HG03521 (cell line): ENCODE data around the gene CCDC12.
"Not testable (repeated sequence)": the region's sequence is repeated elsewhere in the genome, so short reads cannot be mapped to it uniquely, and the experiment has no call there.

Source experiments
- ATAC-seq: cut with Tn5 transposase; IDR thresholded peaks from one replicate; pipeline ENCODE4 v1.9.1; 2021; ENCODE audit warnings: mild to moderate bottlenecking, moderate library complexity; ENCODE audit not compliant: unreplicated experiment

The CCDC12 gene

DNA sequence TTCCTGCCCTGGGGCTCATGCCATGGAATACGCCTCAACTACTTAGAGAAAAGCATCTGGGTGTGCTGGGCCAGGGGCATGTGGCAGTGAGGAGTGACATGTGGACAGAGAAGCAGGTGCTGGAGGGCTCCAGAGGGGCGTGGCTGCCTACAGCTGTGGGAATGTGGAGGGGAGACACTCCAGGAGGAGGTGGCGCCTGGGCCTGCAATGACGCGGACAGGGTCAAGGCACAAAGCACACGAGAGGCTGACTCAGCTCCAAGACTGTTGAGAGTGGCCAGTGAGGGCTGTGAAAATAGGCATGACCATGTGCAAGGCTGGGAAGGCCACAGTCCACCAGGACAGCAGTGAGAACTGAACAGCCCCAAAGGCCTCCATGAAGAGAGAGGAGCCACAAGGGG, 50.5 kb downstream of the CCDC12 start:
- no peak for ATAC-seq

DNA sequence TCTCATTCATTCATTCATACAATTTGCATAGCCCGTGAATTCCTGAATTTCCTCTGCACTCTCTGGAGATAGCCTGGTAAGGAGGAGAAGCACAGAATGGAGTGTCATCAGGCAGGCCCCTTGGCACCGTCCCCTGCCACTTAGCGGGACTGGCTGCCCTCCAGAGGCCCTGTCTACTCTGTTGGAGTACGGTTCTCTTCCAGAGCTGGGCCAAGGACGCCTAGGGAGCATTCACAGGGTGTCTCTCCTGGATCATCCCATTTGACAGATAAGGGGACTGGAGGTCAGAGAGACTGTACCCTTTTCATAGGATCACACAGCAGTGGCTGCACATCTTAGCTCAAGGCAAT, 51.0 kb downstream of the CCDC12 start:
- ATAC-seq = no peak

GRCh38 chr3:46924921-46925584, 51.5 kb downstream of the CCDC12 start:
- ATAC-seq = no peak

DNA sequence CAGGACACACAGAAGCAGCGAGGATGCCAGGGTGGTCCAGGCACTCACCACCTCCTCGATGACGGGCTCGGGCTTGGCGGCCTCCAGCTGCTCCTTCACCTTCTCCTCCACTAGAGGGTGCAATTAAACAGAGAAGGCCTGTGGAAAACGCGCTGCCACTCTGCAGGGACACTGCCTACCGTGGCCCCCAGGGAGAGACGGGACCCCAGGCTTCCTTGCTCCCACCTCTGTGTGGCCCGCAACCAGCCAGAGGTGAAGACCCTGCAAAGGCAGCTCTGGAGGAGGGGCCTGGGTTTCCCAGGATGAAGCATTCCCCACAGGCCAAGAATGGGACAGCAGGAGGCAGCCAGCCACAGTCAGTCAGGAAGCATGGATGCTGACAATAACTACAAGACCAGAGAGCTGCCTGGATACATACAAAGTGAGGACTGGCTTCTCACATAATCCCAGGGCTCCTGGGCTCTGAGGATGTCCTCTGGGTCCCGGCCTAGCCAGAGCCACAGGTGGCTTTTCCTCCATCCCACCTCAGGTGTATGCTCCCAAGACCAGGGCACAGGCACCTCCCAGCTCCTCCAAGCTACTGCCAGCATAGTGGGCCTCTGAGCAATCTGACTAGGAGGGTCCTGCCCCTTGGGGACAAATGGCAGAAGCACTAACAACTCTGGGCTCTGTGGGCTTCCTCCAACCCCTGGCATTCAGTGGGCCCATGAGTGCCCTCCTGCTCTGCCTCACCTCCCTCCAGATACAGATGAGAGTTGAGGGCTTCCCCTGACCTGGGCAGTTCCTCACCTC, 52.8 kb downstream of the CCDC12 start:
- ATAC-seq = no peak

DNA sequence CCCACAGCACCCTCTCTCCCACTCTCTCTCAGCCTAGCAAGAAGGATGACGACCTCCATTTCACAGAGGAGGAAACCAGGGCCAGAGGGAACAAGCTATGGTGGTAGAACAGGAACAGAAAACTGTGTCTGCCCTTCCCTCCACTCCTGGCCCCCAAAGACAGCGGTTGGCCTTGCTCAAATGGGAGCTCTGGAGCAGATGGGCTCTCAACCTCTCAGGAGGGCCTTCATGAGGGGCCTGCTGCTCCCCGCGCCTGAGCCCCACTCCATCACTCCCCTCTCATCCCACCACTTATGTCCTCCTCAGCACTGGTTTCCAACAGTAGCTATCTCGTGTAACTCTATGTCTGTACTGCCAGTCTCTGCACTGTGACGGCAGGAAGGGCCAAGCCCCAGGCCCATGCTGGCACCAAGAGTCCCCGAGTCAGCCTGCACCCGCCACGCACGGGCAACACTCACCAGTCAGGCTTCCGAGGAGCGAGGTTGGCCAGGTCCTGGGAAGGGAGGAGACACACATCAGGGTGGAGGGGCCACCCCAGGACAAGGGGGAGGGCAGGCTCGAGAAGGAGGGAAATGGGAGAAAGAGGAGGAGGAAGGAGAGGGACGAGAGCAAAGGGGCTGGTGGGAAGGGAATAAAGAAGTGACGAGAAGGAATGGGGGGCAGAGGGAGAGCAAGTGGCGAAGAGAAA, 53.5 kb downstream of the CCDC12 start:
- no peak for ATAC-seq

DNA sequence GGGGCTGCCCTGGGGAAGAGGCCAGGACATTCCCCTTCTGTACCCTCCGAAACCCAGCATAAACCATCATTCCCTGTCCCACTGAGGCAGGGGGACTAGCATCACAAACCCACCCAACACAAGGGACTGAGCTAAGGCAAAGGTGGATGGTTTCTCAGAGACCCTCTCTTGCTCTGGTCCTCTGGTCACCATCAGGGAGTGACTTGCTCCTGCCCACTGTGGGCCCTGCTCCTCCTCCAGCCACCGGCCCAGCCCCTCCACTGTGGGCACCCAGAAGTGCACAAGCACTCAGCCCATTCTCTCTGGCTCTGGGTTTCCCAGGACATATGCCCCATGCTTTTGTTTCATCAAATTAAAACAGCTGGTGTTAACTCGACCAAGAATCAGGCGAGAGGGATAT, 54.1 kb downstream of the CCDC12 start:
- no peak for ATAC-seq

DNA sequence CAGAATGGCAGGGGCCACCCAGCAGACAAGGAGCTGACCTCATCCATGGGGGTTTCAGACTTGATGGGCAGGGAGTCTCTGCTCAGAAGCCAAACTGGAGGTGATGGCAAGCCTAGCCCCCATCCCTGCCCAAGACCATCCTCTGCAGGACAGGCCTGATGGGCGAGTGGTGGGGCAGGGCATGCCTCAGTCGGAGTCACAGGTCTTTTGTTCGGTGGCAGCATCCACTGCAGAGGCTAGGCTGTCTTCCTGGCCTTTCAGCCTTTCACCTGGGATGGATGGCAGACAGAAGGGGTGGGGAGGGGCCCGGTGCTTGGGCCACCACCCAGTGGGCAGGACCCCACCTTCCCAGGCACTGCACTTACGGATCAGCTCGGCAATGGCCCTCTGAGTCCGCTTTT, 54.7 kb downstream of the CCDC12 start:
- ATAC-seq = no peak

DNA sequence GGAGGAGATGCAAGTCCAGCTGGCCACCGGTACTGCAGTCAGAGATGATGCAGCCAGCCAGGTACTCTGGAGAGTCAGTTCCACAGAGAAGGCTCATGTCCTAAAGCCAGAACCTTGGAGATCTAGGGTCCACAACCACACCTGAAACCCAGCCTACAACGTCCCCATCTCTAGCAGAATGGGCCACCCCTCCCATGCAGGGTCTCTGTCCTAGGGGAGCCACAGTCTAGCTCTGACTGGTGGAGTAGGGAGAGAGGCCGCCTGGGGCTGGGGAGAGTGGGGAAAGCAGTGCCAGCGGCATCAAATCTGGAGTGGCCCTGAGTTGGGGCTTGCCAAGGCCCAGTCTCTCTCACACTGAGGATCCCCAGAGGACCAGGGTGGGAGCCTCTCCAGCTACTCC, 55.5 kb downstream of the CCDC12 start:
- ATAC-seq = no peak

DNA sequence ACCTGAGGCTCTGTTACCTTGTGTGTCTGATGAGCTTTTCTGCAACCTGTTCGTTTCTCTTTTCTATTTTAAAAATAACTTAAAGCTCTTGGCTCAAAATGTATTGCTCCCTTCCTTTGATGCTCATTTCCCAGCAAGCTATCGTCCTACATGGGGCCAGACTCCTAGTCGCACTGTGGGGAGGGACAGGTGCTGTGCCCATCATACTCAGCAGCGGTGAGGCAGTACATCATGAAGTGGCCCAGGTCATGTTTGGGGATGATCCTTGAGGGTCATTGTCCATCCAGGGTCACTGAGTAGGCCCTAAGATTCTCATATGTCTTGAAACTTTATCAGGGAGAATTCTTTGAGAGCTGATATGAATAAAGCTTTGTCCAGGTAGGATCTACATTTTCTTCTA, 57.9 kb downstream of the CCDC12 start:
- no peak for ATAC-seq

DNA sequence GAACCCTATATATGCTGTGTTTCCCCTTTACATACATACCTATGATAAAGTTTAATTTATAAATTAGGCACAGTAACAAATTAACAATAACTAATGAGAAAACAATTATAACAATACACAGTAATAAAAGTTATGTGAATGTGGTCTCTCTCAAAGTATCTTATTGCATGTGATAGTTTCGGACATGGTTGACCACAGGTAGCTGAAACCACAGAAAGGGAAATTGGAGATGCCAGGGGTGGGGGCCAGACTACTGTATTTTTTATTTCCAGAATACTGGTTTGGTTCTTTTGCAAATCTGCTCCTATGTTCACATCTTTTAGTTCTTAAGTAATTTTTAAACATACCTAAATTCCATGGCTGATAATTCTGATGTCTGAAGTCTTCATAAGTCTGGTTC, 58.3 kb downstream of the CCDC12 start:
- no peak for ATAC-seq

GRCh38 chr3:46917257-46917656, 59.3 kb downstream of the CCDC12 start:
- no peak for ATAC-seq

DNA sequence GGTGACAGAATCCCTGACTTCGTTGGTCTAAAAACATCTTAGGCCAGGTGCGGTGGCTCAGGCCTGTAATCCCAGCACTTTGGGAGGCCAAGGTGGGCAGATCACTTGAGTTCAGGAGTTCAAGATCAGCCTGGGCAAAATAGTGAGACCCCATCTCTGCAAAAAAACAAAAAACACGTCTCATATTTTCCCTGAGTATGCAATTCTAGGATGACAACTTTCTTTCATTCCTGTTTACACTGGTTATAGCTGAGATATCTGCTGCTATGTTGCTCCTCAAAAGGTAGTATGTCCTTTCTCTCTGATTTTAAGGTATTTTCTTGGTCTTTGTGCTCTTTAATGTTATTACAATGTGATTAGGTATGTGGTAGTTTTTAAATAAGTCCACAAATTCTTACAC, 59.7 kb downstream of the CCDC12 start:
- no peak for ATAC-seq

GRCh38 chr3:46916278-46916677, 60.3 kb downstream of the CCDC12 start:
- ATAC-seq = no peak

DNA sequence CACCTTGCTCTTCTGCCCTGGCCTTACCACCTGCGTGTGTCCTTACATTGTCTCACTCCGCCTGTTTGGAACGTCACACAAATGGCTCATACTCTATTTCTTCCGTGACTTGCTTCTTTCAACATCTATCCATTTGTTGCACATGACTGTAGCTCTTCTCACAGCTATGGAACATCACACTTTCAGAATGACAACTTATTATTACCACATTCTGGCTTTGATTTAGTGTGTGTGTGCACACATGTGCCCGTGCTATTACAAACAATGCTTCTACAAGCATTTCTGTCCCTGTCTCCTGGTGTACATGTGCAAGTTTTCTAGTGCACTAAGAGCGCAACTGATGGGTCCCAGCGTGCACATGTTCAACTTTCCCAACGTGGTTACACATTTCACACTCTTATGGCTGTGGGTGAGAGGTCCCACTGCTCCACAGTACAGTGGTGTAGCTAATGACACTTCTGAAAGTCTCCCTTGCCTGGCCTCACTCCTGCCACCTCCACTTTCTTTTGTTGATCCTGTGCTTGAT, 61.2 kb downstream of the CCDC12 start:
- no peak for ATAC-seq

DNA sequence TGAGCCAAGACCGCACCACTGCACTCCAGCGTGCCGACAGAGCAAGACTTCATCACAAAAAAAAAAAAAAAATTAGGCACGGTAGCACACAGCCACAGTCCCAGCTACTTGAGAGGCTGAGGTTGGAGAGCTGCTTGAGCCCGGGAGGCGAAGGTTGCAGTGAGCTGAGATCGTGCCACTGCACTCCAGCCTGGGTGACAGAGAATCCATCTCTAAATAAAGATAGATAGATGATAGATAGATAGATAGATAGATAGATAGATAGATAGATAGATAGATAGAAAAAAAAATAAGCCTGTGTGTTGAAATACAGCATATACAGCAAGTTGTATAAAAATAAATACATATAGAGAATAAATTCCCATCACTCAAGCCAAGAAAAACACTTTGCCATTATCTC, 61.7 kb downstream of the CCDC12 start:
- ATAC-seq = no peak

DNA sequence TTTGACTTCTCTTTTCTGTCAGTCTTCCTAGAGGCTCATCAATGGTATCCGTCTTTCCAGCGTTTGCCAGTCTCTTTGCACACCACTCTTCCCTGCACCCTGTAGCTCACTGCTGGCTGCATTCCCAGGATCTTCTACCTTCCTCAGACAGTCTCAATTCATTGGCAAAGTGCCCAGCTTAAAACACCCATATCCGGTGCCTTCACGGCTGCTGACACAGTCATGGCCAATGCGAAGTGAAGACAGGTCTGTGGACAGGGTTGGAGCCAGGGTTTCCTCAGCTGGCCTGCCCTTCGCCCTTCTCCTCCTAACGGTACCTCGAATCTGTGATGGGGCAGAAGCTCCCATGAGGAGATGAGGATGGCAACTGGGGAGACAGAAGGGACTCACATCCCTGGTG, 62.9 kb downstream of the CCDC12 start:
- ATAC-seq = no peak

- no peak for ATAC-seq
These were observed 63.6 kb downstream of the CCDC12 start for GRCh38 chr3:46912986-46913385.

DNA sequence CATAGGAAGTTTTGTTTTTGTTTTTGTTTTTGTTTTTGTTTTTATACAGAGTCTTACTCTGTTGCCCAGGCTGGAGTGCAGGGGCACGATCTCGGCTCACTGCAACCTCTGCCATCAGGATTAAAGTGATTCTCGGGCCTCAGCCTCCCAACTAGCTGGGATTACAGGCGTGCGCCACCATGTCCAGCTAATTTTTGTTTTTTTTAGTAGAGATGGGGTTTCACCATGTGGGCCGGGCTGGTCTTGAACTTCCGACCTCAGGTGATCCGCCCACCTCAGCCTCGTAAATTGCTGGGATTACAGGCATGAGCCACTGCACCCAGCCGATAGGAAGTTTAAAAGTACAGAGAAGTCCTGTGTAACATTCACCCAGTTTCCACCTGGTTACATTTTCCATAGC, 65.6 kb downstream of the CCDC12 start:
- not testable (repeated sequence) for ATAC-seq

DNA sequence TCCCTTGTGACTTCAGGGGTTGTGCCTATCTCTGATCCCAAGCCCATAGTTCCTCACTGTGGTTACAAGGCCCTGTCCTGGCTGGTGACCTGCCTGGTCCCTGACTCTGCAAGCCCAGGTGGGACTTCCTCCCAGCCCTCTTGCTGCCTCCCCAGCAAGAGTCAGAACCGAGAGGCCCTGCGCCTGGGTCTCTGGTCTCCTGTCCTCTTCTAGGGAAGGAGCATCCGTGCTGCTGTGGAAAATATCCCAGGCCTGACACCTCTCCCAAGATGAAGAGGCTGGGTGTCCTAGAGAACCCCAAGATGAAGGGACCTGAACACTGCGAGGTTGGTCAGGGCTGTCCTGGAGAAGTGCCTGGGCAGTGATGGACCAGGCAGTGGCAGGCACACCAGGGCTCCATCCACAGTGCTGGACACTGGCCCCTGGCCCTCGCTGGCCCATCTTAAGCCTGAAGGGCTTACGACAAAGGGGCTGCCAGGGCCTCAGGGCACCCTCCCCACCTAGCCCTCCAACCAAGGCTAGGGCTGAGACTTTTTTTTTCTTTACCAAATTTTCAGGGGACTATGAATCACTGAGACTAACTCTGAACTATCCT, 66.3 kb downstream of the CCDC12 start:
- ATAC-seq = no peak

DNA sequence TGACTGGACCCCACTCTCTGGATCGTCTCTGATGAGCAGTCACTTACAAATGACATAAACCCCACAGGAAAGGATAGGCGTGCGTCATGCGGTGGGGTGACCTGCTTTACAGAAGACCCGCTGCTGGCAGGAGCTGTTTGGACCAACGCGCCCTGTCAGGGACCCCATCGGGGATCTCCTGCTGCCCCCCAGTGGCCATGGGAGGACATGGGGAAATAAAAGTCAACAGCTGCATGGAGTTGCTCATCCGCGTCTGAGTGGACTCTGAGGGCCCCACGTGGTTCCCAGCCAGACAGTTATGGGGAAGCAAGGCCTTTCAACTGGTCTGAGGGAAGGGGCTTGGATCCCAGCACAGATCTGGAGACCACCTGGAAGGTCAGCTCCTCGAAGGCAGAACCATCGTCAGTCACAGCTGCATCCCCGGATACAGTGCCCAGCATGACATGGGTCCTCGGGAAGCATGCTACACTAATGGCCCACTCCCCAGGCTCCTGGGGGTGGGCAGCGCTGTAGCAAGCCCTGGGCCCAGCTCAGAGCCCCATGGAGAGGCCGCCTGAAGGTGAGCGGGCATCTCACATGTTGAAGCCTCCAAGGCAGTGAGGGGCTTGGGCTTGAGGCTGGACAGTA, 66.9 kb downstream of the CCDC12 start:
- ATAC-seq = no peak

DNA sequence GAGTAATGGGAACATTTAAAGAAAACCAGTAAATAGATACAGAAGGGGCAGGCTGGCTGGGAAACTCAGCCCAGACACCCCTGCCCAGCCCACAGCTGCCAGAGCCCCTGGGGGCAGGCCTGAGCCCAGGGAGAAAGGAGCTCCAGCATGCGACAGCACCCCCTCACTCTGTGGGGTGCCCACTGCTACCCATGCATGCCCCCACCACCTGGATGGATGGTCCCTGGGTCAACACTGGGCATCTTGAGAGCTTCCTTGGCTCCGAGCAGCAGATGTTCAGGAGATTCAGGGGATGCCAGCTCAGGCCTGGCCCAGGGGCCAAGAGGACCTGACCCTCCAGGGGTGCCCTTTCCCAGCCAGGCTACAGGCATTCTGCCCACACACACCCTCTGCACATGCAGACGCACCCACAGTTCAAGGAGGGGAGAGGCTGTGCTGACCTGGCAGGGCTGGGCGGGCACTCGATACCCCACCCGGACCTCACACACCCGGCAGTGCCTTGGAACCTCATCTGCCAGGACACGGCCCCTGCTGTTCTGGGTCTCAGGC, 67.5 kb downstream of the CCDC12 start:
- ATAC-seq = no peak
